B cell (primary cell): ENCODE data around the gene CTIF. TPM values are rescaled to one million over a fixed set of nuclear protein-coding genes. Genes with fewer than 3 reads are reported as not detected.

ENCODE experiments used
- ATAC-seq: fragments of 200-7000 bp; cut with Tn5 transposase; one replicate; pipeline ENCODE4 v1.10.0; 2021; ENCODE audit warnings: low read depth, mild to moderate bottlenecking, moderate number of reproducible peaks, moderate library complexity
- CTCF ChIA-PET: fragments of 350-600 bp; sonication (Branson Sonifier 250); formaldehyde crosslinking; loops from one replicate; lab custom pipeline; 2021; ENCODE audit warnings: antibody characterized with exemption, inconsistent platforms; lab: Charles Lee
- POLR2A ChIA-PET: fragments of 350-600 bp; sonication (Branson Sonifier 250); formaldehyde crosslinking; loops from one replicate; lab custom pipeline; 2021; ENCODE audit warnings: antibody characterized with exemption; lab: Charles Lee
- DNase-seq: peaks from one replicate; pipeline ENCODE4 v3.0.0; 2013
- H2AFZ ChIP-seq: 2 replicates; pipeline ENCODE4 v1.6.1; 2012; ENCODE audit warnings: mild to moderate bottlenecking, low read depth, low read length; ENCODE audit not compliant: insufficient read depth, poor library complexity, severe bottlenecking
- H3K27ac ChIP-seq, 2 donors: 1 replicate in 1 of 2; 2 replicates in 1 of 2; pipeline ENCODE4 v1.5.1; 2012 to 2013; ENCODE audit warnings: low read length in 2 of 2, mild to moderate bottlenecking in 2 of 2, moderate library complexity in 1 of 2
- H3K27me3 ChIP-seq, 4 experiments: fragments of 200-600 bp in 1 of 4; sonication (generic) in 1 of 4; replicated peaks in 1 of 4; 1 replicate in 2 of 4; 2 replicates in 2 of 4; pipeline versions ENCODE4 v1.6.1 to v1.7.0; 2013 to 2016; ENCODE audit warnings: low read length in 3 of 4, mild to moderate bottlenecking in 2 of 4, mixed read lengths in 1 of 4, moderate library complexity in 1 of 4; ENCODE audit not compliant: insufficient read depth in 4 of 4, control insufficient read depth in 3 of 4; ENCODE audit errors: control extremely low read depth in 1 of 4
- H3K36me3 ChIP-seq, 2 experiments: replicated peaks in 1 of 2; 1 replicate in 1 of 2; 2 replicates in 1 of 2; pipeline versions ENCODE4 v1.6.1 to v1.7.1; 2013; ENCODE audit warnings: low read length in 1 of 2; ENCODE audit not compliant: insufficient read depth in 2 of 2, control insufficient read depth in 1 of 2; ENCODE audit errors: control extremely low read depth in 1 of 2, extremely low read depth in 1 of 2
- H3K4me1 ChIP-seq, 2 donors: fragments of 200-600 bp in 1 of 2; sonication (generic) in 1 of 2; 1 replicate in 1 of 2; 2 replicates in 1 of 2; pipeline versions ENCODE4 v1.5.1 to v1.6.1; 2013 to 2017; ENCODE audit warnings: low read length in 2 of 2; ENCODE audit not compliant: control insufficient read depth in 2 of 2, insufficient read depth in 2 of 2
- H3K4me2 ChIP-seq: replicated peaks from 2 replicates; pipeline ENCODE3; 2012; ENCODE audit warnings: mild to moderate bottlenecking, low read depth, low read length; ENCODE audit not compliant: poor library complexity, severe bottlenecking
- H3K4me3 ChIP-seq, 5 experiments: fragments of 200-600 bp in 1 of 5; sonication (generic) in 1 of 5; 1 replicate in 3 of 5; 2 replicates in 2 of 5; pipeline versions ENCODE4 v1.5.1 to v1.7.0; 2011 to 2016; ENCODE audit warnings: low read length in 4 of 5, mild to moderate bottlenecking in 4 of 5, low read depth in 2 of 5, control low read depth in 1 of 5, moderate library complexity in 1 of 5; ENCODE audit not compliant: insufficient read depth in 1 of 5; ENCODE audit errors: control extremely low read depth in 1 of 5, extremely low read depth in 1 of 5
- H3K79me2 ChIP-seq: fragments of 200-600 bp; sonication (generic); one replicate; pipeline ENCODE4 v1.6.0; 2016; ENCODE audit warnings: low read length; ENCODE audit not compliant: control insufficient read depth, insufficient read depth
- H3K9ac ChIP-seq: fragments of 200-600 bp; sonication (generic); 2 replicates; pipeline ENCODE4 v1.6.1; 2017; ENCODE audit warnings: mild to moderate bottlenecking, low read length, moderate library complexity
- H3K9me3 ChIP-seq, 3 donors: one replicate each; pipeline versions ENCODE4 v1.6.1 to v1.7.1; 2013; ENCODE audit warnings: low read length in 2 of 3; ENCODE audit not compliant: control insufficient read depth in 2 of 3, insufficient read depth in 1 of 3; ENCODE audit errors: control extremely low read depth in 1 of 3
- H4K20me1 ChIP-seq: 2 replicates; pipeline ENCODE4 v1.6.0; 2012; ENCODE audit warnings: mild to moderate bottlenecking, low read length; ENCODE audit not compliant: insufficient read depth, control insufficient read depth, poor library complexity, severe bottlenecking
- H3K27ac Mint-ChIP-seq: one replicate; pipeline ENCODE4 v1.8.0; 2021; ENCODE audit warnings: mixed read lengths
- H3K27me3 Mint-ChIP-seq: one replicate; pipeline ENCODE4 v1.8.0; 2021; ENCODE audit warnings: mixed read lengths
- H3K4me1 Mint-ChIP-seq: one replicate; pipeline ENCODE4 v1.8.0; 2021; ENCODE audit warnings: mixed read lengths
- H3K4me3 Mint-ChIP-seq: one replicate; pipeline ENCODE4 v1.8.0; 2021; ENCODE audit warnings: mixed read lengths
- H3K9me3 Mint-ChIP-seq: one replicate; pipeline ENCODE4 v1.8.0; 2022; ENCODE audit warnings: mixed read lengths; ENCODE audit not compliant: insufficient read depth
- CTCF ChIP-seq: fragments of 200-600 bp; IDR thresholded peaks from one replicate; pipeline ENCODE4 v1.8.0; 2022; ENCODE audit warnings: antibody characterized with exemption, mild to moderate bottlenecking
- EZH2 ChIP-seq: IDR thresholded peaks from 2 replicates; pipeline ENCODE4 v1.6.1; 2012; ENCODE audit warnings: borderline replicate concordance, low read depth, mild to moderate bottlenecking, moderate library complexity, low read length; ENCODE audit not compliant: insufficient read depth, poor library complexity, severe bottlenecking
- WGBS: methylation state at CpG from one replicate; pipeline ENCODE4 v1.1.5; 2013; ENCODE audit warnings: missing lambda C conversion rate; ENCODE audit not compliant: insufficient coverage; 5-methylcytosine and 5-hydroxymethylcytosine counted together
- intact Hi-C: fragments of 100-400 bp; cut with micrococcal nuclease; formaldehyde crosslinking; loops from one replicate; pipeline ENCODE4 v1.10.0; 2022
- polyA plus RNA-seq: library from polyadenylated mRNA; depleted of rRNA; stranded (reverse); fragments of >200 nt; gene quantifications from 2 replicates; pipeline ENCODE4 v1.2.3, GENCODE V29; 2012
- total RNA-seq, 2 donors: library from RNA; stranded (reverse); fragments of 120-200 nt in 1 of 2; gene quantifications; 1 replicate in 1 of 2; 2 replicates in 1 of 2; pipeline versions ENCODE4 v1.2.3 to v1.2.4, GENCODE V29; 2013 to 2022

CTIF gene
- total and polyA plus RNA-seq, 2 donors (not counting 1 experiment from before 2014, with no cell fraction given) = 3.6 to 16.2 TPM

GRCh38 chr18:48676756-48677368 lies 138.0 kb downstream of the CTIF start:
- peak overlapping the region; percentile 40 for H2AFZ ChIP-seq
- 50% methylated on average over 15 of the region's 17 CpGs for WGBS
- H3K4me1 Mint-ChIP-seq = peaks cover 10% of the 10 kb centered on the region

More at GRCh38 chr18:48676756-48677368, 138.0 kb downstream of the CTIF start:
- POLR2A ChIA-PET = no interaction called here
- DNase-seq (peak; percentile 71), ATAC-seq (peak; percentile 56)
- Mint-ChIP-seq H3K27ac (no peak overlapping the region), H3K9me3 (no peaks in the 10 kb centered on the region), H3K27me3 (no peaks in the 10 kb centered on the region), H3K4me3 (no peak overlapping the region)
- no peak overlapping the region for H3K27ac ChIP-seq
- no peaks in the 10 kb centered on the region for H4K20me1 ChIP-seq
- no peaks in the 10 kb centered on the region for H3K27me3 ChIP-seq
- H3K36me3 ChIP-seq = no peaks in the 10 kb centered on the region
- no peaks in the 10 kb centered on the region for H3K9me3 ChIP-seq
- no peak overlapping the region for H3K4me3 ChIP-seq
- no peak for TF ChIP-seq EZH2
- peak; percentile 82 for TF ChIP-seq CTCF
- no peak overlapping the region for H3K4me2 ChIP-seq
- CTCF ChIA-PET = interaction anchor here (0.6 to 1.3 kb wide), 4 partner anchors 291 to 1182 kb away, joined by 3 to 5 read pairs (median 4); no protein-coding TSS in a partner anchor
- H3K79me2 ChIP-seq = no peaks in the 10 kb centered on the region
- H3K4me1 ChIP-seq = peaks cover 4 to 11% of the 10 kb centered on the region in 2 donors
- intact Hi-C loops = loop anchor here (1.0 to 10.0 kb wide), 5 partner anchors 298 to 1750 kb away; no protein-coding TSS in a partner anchor
- H3K9ac ChIP-seq = no peak overlapping the region
